BLaER1 (cell line): ENCODE data around the gene FOXP4.

ENCODE experiments used
- H3K27ac ChIP-seq: shearing (Covaris generic); formaldehyde crosslinking; 2 replicates; pipeline ENCODE4 v1.8.1; 2022
- H3K27me3 ChIP-seq: shearing (Covaris generic); formaldehyde crosslinking; 2 replicates; pipeline ENCODE4 v1.8.1; 2022
- H3K36me3 ChIP-seq: shearing (Covaris generic); formaldehyde crosslinking; 2 replicates; pipeline ENCODE4 v1.8.1; 2022
- H3K4me1 ChIP-seq: shearing (Covaris generic); formaldehyde crosslinking; 2 replicates; pipeline ENCODE4 v1.8.1; 2022
- H3K4me2 ChIP-seq: shearing (Covaris generic); formaldehyde crosslinking; 2 replicates; pipeline ENCODE4 v1.8.1; 2022
- H3K4me3 ChIP-seq: shearing (Covaris generic); formaldehyde crosslinking; 2 replicates; pipeline ENCODE4 v1.8.1; 2022
- H3K9ac ChIP-seq: shearing (Covaris generic); formaldehyde crosslinking; 2 replicates; pipeline ENCODE4 v1.8.1; 2022
- H3K9me3 ChIP-seq: shearing (Covaris generic); formaldehyde crosslinking; 2 replicates; pipeline ENCODE4 v1.8.1; 2022
- H4K20me1 ChIP-seq: shearing (Covaris generic); formaldehyde crosslinking; 2 replicates; pipeline ENCODE4 v1.8.1; 2022
- Cebpa-rat ChIP-seq: shearing (Covaris generic); IDR thresholded peaks from 2 replicates; pipeline ENCODE4 v1.8.1; 2022

Gene FOXP4

DNA sequence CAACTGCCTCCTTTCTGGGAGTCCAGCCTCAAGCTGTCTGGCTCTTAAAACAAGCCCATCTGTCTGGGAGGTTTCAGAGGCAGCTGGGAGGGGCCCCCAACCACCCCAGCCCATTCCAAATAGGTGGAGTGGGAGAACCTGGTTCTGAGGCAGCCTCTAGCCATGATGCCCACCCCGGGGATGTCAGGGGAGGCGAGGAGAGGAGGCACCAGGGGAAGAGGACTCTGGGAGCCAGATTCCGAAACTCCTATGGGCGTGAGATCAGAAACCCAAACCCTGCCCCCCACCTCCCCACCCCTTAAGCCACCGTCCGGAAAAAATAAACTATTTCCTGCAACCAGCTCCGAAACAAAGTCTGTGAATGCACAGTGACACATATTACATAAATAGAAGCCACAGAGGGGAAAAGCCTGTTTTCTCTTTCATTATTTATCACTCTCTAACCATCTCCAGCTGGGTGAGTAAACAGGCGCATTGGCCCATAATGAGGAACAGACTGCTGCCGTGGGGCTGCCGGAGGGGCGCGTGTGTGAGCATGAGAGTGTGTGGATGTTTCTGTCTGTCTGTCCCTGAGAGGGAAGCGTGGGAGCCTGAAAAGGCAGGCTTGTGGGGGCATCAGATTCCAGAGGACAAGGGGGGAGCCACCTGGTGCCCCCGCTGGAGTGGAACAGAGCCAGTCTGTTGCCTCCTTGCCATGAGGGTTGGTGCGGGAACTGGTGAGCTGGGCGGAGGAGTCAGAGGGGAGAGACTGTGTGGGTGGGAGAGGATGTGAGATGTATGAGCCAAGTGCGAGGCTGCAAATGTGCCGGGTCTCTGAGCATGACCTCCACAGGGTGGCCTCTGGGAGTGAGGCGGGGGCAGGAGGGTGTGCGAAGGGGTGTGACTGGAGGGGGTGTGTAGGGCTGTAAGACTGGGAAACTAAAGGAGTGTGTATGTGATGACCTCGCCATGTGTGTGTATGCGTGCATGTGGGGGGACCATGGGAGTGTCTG lies 14.3 kb upstream of the FOXP4 start:
- peak overlapping the region; percentile 95 for H3K4me2 ChIP-seq
- H3K9ac ChIP-seq, result peak overlapping the region; percentile 45
- no peaks in the 10 kb centered on the region for H3K36me3 ChIP-seq
- no peak for TF ChIP-seq Cebpa-rat
- no peaks in the 10 kb centered on the region; the same call in 1 of the 2 replicates for H3K27me3 ChIP-seq
- H3K27ac ChIP-seq, result peak overlapping the region; percentile 75
- no peaks in the 10 kb centered on the region for H3K9me3 ChIP-seq
- peaks cover 44% of the 10 kb centered on the region for H4K20me1 ChIP-seq
- peaks cover 87% of the 10 kb centered on the region for H3K4me1 ChIP-seq
- H3K4me3 ChIP-seq, result peak overlapping the region; percentile 39

DNA sequence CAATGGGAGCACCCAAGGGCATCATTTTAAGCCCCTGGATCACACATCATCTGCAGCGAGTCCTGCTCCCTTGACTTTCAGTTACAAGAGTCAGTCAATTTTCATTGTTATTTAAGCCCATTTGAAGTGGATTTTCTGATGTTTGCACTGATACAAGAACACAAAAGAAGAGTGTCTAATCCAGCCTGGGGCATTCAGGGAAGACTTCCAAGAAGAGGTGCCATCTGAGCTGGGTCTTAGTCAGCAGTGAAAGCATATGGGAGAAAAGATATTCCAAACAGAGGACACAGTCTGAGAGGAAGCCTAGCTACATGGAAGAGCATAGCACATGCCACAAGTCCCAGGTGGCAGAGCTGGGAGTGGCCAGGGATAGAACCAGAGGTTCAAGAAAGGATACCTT lies 10.4 kb upstream of the FOXP4 start:
- Histone ChIP-seq H4K20me1 (peaks cover 5% of the 10 kb centered on the region; the same call in 1 of the 2 replicates), H3K4me2 (peak overlapping the region; percentile 85; the same call in 1 of the 2 replicates), H3K9me3 (no peaks in the 10 kb centered on the region), H3K4me3 (no peak overlapping the region), H3K27me3 (no peaks in the 10 kb centered on the region), H3K4me1 (peaks cover 84% of the 10 kb centered on the region), H3K36me3 (no peaks in the 10 kb centered on the region), H3K9ac (no peak overlapping the region), H3K27ac (no peak overlapping the region)
- no peak for TF ChIP-seq Cebpa-rat

DNA sequence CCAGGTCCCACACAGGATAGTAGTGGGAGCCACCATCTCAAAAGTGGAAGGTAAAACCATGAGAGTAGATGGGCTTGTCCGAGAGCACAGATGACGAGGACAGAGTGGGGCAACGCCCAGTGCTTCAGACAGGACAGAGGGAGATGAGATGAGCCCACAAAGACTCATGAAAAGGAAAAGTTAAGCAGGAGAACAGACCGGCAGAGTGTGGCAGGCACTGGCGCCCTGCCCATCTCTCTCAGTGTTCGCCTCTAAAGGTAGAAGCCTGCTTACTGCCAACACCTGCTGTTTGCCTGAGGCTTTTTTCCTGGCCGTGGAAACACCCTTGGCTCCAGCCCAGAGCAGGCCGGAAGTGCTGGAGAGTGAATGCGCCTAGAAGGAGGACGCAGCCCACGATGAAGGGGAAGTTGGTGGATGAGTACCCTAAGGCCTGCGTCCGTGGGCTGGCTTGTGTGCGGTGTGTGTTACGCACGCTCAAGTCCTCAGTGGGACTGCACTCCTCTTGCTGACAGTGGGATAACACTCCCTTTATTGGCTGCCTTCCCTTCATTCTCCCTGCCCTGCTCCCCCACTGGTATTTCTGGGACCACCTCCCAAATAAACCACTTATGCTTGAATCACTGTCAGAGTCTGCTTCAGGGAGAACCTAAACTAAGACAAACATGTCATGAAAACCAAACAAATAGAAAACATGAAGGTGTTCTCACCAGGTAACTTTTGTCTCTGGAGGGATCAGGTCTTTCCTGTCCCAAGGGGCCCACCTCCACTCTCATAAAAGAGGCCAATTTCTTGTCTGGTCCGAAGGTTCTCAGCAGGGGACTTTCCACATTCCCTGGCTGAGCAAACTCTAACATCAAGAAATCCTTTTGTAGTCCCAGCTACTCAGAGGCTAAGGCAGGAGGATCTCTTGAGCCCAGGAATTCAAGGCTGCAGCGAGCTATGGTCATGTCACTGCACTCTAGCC lies 9.1 kb upstream of the FOXP4 start:
- Histone ChIP-seq H3K4me1 (peaks cover 75% of the 10 kb centered on the region), H4K20me1 (no peaks in the 10 kb centered on the region), H3K9ac (peak overlapping the region; percentile 1; the same call in 1 of the 2 replicates), H3K4me2 (peak overlapping the region; percentile 85), H3K4me3 (no peak overlapping the region), H3K9me3 (no peaks in the 10 kb centered on the region), H3K36me3 (no peaks in the 10 kb centered on the region), H3K27ac (no peak overlapping the region), H3K27me3 (no peaks in the 10 kb centered on the region)
- TF ChIP-seq Cebpa-rat, result no peak

DNA sequence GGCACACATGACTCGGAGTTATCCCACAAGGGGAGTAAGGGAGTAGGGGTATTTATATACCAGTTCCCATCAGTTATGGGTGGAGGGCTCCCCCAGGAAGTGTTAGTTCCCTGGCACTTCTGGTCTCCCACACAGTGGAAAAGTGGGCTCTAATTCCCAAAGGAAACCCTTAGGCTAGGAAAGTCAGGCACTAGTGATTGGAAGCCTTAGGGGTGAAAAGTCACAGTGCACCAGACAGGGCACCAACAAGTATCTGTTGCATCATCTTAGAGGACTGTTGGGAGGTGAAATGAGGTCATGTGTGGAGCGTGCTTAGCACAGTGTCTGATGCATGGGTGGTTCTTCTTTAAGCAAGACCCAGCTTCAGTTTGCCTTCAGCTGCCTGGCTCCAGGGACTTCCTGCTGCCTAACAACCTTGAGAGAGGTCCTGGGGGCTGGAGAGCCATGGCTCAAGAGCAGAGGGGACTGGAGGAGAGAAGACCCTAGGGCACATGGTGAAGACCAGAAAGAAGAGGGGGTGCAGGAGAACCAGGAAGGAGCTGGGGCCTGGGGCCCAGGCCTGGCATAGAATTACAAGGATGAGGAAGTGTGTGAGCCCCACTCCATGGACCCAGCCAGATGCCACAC lies 7.5 kb upstream of the FOXP4 start:
- Histone ChIP-seq H3K4me3 (no peak overlapping the region), H3K27me3 (no peaks in the 10 kb centered on the region), H3K9me3 (no peaks in the 10 kb centered on the region), H3K9ac (peak overlapping the region; percentile 51), H4K20me1 (no peaks in the 10 kb centered on the region), H3K27ac (peak overlapping the region; percentile 83), H3K4me2 (peak overlapping the region; percentile 85), H3K36me3 (no peaks in the 10 kb centered on the region), H3K4me1 (peaks cover 59% of the 10 kb centered on the region)
- TF ChIP-seq Cebpa-rat, result peak; percentile 93

DNA sequence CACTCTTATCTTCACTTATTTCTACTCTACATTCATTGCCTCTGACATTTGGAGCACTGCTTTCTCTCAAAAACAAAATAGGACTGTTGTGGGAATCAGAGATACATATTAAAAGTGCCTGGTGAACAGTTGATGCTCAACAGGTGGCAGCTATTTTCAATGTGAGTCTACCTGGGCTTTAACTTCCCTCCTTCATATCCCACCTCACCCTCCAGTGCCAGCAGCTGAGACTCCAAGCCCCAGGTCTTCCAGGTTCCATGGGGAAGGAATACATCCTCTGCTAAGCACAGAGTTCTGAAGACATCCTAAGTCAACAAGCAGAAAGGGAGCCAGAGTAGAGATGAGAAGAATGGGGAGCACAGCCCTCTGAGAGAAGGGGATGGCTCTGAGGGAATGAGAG lies 7.0 kb upstream of the FOXP4 start:
- Histone ChIP-seq H4K20me1 (no peaks in the 10 kb centered on the region), H3K27ac (peak overlapping the region; percentile 83), H3K9ac (peak overlapping the region; percentile 51), H3K4me1 (peaks cover 58% of the 10 kb centered on the region), H3K27me3 (no peaks in the 10 kb centered on the region), H3K4me2 (peak overlapping the region; percentile 85), H3K4me3 (no peak overlapping the region), H3K9me3 (no peaks in the 10 kb centered on the region), H3K36me3 (no peaks in the 10 kb centered on the region)
- no peak for TF ChIP-seq Cebpa-rat

DNA sequence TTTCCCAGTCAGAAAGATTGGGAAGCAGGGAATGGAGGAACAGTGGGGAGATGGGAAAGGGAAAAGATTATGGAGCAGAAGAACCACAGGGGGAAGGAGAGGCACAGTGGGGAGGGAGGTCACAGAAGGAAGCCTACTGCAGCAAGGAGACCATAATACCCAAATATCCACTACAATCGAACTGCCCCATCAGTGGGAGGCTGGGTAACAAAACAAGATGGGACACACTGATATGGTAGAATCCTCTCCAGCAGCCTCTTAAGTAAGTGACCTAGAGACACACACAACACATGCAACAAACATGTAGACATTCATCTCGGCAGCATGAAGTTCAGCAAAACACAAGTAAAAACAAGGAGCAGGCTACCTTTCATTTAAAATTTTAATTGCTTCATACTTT lies 4.8 kb upstream of the FOXP4 start:
- no peak overlapping the region for H3K9ac ChIP-seq
- no peaks in the 10 kb centered on the region for H3K36me3 ChIP-seq
- no peaks in the 10 kb centered on the region for H3K27me3 ChIP-seq
- no peak overlapping the region for H3K4me2 ChIP-seq
- H3K4me3 ChIP-seq, result no peak overlapping the region
- no peaks in the 10 kb centered on the region for H3K9me3 ChIP-seq
- H3K4me1 ChIP-seq, result peaks cover 65% of the 10 kb centered on the region
- TF ChIP-seq Cebpa-rat, result no peak
- H3K27ac ChIP-seq, result no peak overlapping the region
- H4K20me1 ChIP-seq, result no peaks in the 10 kb centered on the region; the same call in 1 of the 2 replicates

DNA sequence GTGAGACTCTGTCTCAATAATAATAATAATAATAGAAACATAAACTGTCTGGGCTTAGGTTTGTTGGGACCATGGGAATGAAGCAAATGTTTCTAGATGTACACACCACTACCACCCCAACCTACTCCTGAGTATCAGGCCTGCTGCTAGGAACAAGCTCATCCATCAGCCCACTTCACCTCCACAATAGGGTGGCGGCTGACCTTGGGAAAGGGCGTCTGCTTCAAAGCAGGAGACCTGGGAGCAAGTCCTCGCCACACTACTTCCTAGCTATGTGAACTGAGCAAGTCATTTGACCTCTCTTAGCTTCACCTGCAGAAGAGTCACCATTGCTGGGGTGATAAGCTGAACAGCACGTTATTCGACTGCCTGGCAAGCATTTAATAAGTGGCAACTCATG lies 3.1 kb upstream of the FOXP4 start:
- no peak for TF ChIP-seq Cebpa-rat
- no peak overlapping the region for H3K9ac ChIP-seq
- H3K27ac ChIP-seq, result no peak overlapping the region
- no peak overlapping the region for H3K4me2 ChIP-seq
- peaks cover 56% of the 10 kb centered on the region for H3K4me1 ChIP-seq
- no peaks in the 10 kb centered on the region for H3K9me3 ChIP-seq
- H4K20me1 ChIP-seq, result peaks cover 11% of the 10 kb centered on the region
- no peaks in the 10 kb centered on the region for H3K36me3 ChIP-seq
- H3K27me3 ChIP-seq, result peaks cover 10% of the 10 kb centered on the region
- H3K4me3 ChIP-seq, result no peak overlapping the region

DNA sequence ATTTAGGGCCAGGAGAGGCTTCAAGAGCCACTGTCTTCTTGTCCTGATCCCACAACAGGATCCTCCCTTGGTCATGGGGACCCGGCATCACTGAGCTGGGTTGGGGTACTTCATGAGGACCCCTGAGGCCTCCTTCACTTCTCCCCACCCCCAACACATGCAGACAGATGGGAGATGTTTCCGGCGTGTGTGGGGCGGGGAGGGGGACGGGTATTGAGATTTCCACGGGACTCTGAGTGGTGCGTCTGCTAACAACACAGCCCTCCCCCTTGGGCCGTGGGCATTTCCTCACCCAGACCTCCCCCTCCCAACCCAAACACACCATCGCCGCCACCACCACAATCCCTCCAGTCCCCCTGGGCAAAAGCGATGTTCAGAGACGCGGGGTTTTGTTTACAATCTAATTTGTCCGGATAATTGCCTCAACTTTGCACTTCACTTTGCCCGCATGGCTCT lies 906 bp upstream of the FOXP4 start:
- peak overlapping the region; percentile 86 for H3K27ac ChIP-seq
- H3K9me3 ChIP-seq, result no peaks in the 10 kb centered on the region
- peak overlapping the region; percentile 91 for H3K4me3 ChIP-seq
- H3K4me2 ChIP-seq, result peak overlapping the region; percentile 93
- no peak for TF ChIP-seq Cebpa-rat
- peaks cover 27% of the 10 kb centered on the region for H3K27me3 ChIP-seq
- peaks cover 10% of the 10 kb centered on the region for H3K36me3 ChIP-seq
- H3K4me1 ChIP-seq, result peaks cover 49% of the 10 kb centered on the region
- H4K20me1 ChIP-seq, result peaks cover 32% of the 10 kb centered on the region
- H3K9ac ChIP-seq, result peak overlapping the region; percentile 82

DNA sequence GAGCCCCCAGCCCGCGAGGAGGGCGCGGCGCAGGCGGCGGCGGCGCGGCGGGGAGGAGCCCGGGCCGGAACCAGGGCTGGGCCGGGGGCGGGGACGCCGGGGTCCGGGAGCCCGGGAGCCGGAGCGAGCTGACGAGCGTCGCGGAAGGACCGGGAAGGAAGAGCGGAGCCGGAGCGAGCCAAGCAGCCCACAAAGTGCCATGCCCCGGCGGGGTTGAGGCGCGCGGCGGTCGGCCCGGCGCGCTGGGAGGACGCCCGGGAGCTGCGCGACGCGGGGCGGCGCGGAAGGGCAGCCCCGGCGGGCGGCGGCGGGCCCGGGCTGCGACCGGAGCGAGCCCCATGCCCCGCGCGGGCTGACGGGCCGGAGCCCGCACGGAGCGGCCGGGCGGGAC lies 289 bp downstream of the FOXP4 start:
- TF ChIP-seq Cebpa-rat, result no peak
- no peaks in the 10 kb centered on the region for H3K9me3 ChIP-seq
- peak overlapping the region; percentile 91 for H3K4me3 ChIP-seq
- peak overlapping the region; percentile 89 for H3K4me2 ChIP-seq
- peaks cover 46% of the 10 kb centered on the region for H3K4me1 ChIP-seq
- H3K36me3 ChIP-seq, result peaks cover 22% of the 10 kb centered on the region
- peaks cover 44% of the 10 kb centered on the region for H4K20me1 ChIP-seq
- peak overlapping the region; percentile 85 for H3K9ac ChIP-seq
- H3K27me3 ChIP-seq, result peaks cover 27% of the 10 kb centered on the region
- H3K27ac ChIP-seq, result peak overlapping the region; percentile 79
